Measurements from ENCODE around the gene MCL1.
"Not testable (repeated sequence)": the region's sequence is repeated elsewhere in the genome, so short reads cannot be mapped to it uniquely, and the experiment has no call there.

Gene MCL1

GRCh38 chr1:150579110-150579944 is at the start of gene MCL1:
Gene MCL1, minus strand, starts transcription at chr1:150579610. Its CDS starts 80 bp downstream, at chr1:150579530.
- in situ Hi-C loops (cut with HindIII; ENCODE audit: low sequenced_read_pairs): loop anchor here (5.0 to 10.0 kb wide), 3 partner anchors 48 to 92 kb away; partner anchors contain the start of genes ENSA, FALEC and TARS2

DNA sequence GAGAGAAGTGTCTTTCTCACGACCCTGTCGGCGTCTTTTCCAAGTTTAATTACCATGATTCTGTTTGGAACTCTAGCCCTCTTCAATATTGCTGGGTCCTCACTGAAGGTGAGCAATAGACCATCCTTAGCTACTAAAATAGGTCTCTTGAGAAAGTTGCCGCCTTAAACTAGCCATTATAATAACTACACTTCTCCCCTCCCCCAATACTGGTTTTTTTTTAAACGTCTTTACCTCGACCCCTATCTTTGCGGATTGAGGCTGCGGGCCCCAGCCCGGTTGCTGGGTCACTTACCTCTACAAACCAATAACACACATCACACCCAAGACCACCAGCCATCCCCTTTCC is 49.3 kb upstream of the MCL1 start:
- in situ Hi-C loops (cut with HindIII; ENCODE audit: low sequenced_read_pairs): loop anchor here (5.0 kb wide), 1 partner anchor 51 kb away; the partner anchor contains the start of gene MCL1

- in situ Hi-C loops (cut with HindIII; ENCODE audit: low sequenced_read_pairs): loop anchor here (5.0 kb wide), 1 partner anchor 51 kb away; the partner anchor contains the start of gene MCL1
Measured at GRCh38 chr1:150627826-150628410, 48.5 kb upstream of the MCL1 start.

- in situ Hi-C loops (cut with HindIII; ENCODE audit: low sequenced_read_pairs): loop anchor here (5.0 kb wide), 1 partner anchor 49 kb away; the partner anchor contains the start of gene MCL1
Measured at GRCh38 chr1:150626150-150626549, 46.7 kb upstream of the MCL1 start.

- in situ Hi-C loops (cut with HindIII; ENCODE audit: low sequenced_read_pairs): not testable (repeated sequence)
Measured at GRCh38 chr1:150624546-150624945, 45.1 kb upstream of the MCL1 start.

GRCh38 chr1:150624134-150624533 is 44.7 kb upstream of the MCL1 start:
- in situ Hi-C loops (cut with HindIII; ENCODE audit: low sequenced_read_pairs): not testable (repeated sequence)

GRCh38 chr1:150622303-150622975 is 43.0 kb upstream of the MCL1 start:
- in situ Hi-C loops (cut with HindIII; ENCODE audit: low sequenced_read_pairs): no loop called here

GRCh38 chr1:150621497-150622302 is 42.3 kb upstream of the MCL1 start:
- in situ Hi-C loops (cut with HindIII; ENCODE audit: low sequenced_read_pairs): no loop called here

DNA sequence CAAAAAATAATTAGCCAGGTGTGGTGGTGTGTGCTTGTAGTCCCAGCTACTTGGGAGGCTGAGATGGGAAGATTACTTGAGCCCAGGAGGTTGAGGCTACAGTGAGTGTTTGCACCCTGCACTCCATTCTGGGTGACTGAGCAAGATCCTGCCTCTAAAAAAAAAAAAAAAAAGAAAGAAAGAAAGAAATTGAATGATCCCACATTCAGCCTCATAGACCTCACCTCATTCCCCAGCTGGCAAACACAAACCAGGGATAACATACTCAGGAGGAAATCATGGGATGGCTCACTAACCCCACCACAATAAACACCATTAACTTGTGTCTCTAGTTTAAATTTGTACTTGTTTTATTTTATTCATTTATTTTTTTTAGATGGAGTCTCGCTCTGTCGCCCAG is 41.5 kb upstream of the MCL1 start:
- in situ Hi-C loops (cut with HindIII; ENCODE audit: low sequenced_read_pairs): no loop called here

GRCh38 chr1:150619576-150620509 is 40.4 kb upstream of the MCL1 start:
- in situ Hi-C loops (cut with HindIII; ENCODE audit: low sequenced_read_pairs): no loop called here

DNA sequence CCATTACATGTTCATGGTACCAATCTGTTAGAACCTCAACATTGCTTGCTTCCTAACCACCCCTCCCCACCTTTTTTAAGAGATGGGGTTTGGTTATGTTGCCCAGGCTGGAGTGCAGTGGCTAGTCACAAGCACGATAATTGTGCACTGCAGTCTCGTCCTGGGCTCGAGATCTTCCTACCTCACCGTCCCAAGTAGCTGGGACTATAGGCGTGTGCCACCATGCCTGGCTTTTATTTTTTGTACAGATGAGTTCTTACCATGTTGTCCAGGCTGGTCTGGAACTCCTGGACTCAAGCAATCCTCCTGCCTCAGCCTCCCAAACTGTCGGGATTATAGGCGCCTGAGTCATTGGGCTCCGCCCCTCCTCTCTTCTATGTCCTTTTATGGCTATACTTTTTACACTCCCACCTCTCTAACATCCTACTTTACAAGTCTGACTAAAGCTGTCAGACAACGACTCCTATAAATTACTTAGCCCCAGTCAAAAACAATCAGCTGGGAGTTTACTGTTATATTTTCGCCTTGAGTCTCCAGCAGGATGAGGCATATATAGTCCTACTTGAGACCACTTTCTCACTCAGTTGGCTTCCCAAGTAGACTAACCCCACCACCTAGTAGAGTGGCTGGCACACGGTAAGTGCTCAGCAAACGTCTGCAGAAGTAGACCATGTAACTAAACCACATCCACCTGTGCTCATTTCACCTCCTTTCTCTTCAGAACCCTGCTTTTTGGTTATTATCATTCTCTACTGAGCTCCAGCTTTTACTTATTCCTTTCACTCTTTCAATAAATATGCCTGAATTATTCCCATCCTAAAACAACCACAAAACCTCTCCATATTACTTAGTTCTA is 36.2 kb upstream of the MCL1 start:
- in situ Hi-C loops (cut with HindIII; ENCODE audit: low sequenced_read_pairs): no loop called here

- in situ Hi-C loops (cut with HindIII; ENCODE audit: low sequenced_read_pairs): no loop called here
Measured at GRCh38 chr1:150613061-150613920, 33.9 kb upstream of the MCL1 start.

GRCh38 chr1:150612014-150612345 is 32.6 kb upstream of the MCL1 start:
- in situ Hi-C loops (cut with HindIII; ENCODE audit: low sequenced_read_pairs): no loop called here

- in situ Hi-C loops (cut with HindIII; ENCODE audit: low sequenced_read_pairs): no loop called here
Measured at GRCh38 chr1:150610576-150610975, 31.2 kb upstream of the MCL1 start.

- in situ Hi-C loops (cut with HindIII; ENCODE audit: low sequenced_read_pairs): no loop called here
Measured at GRCh38 chr1:150609732-150610131, 30.3 kb upstream of the MCL1 start.

- in situ Hi-C loops (cut with HindIII; ENCODE audit: low sequenced_read_pairs): no loop called here
Measured at GRCh38 chr1:150606463-150607142, 27.2 kb upstream of the MCL1 start.

DNA sequence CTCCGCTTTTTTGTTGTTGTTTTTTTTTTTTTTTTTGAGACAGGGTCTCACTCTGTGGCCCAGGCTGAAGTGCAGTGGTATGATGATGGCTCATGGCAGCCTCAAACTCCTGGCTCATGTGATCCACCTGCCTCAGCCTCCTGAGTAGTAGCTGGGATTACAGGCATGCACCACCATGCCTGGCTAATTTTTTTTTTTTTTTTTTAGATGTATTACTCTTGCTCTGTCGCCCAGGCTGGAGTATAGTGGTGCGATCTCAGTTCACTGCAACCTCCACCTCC is 26.0 kb upstream of the MCL1 start:
- in situ Hi-C loops (cut with HindIII; ENCODE audit: low sequenced_read_pairs): not testable (repeated sequence)

- in situ Hi-C loops (cut with HindIII; ENCODE audit: low sequenced_read_pairs): no loop called here
Measured at GRCh38 chr1:150604226-150604588, 24.8 kb upstream of the MCL1 start.
